Measurements from ENCODE around the gene SRSF10. TPM values are rescaled to one million over a fixed set of nuclear protein-coding genes. Genes with fewer than 3 reads are reported as not detected.

The SRSF10 gene
- total RNA-seq, 1 donor from 2014 or later = 56.5 TPM

DNA sequence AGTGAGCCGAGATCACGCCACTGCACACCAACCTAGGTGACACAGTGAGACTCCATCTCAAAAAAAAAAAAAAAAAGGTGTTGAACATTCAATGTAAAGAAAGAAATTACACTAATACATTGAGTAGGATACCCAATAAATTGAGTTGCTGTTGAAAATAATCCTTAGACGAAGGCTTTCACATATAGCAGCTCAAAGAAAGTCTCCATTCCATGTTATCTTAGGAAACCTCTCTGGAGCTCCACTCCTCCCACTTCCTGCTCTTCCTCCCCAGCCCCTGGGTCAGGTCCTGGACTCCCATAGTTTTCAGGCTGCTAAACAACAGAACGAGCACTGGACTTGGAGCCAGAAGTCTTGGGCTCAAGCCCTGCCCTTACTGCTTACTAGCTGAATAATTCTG lies 51.3 kb downstream of the SRSF10 start:
- Histone ChIP-seq H3K27me3 (ENCODE audit: low read depth) (no peaks in the 10 kb centered on the region), H3K4me1 (peaks cover 5% of the 10 kb centered on the region), H3K9me3 (replicated peaks) (no peaks in the 10 kb centered on the region), H3K27ac (replicated peaks) (no peak overlapping the region), H3K4me3 (no peak overlapping the region), H3K36me3 (no peaks in the 10 kb centered on the region)
- TF ChIP-seq, protein P1, sequence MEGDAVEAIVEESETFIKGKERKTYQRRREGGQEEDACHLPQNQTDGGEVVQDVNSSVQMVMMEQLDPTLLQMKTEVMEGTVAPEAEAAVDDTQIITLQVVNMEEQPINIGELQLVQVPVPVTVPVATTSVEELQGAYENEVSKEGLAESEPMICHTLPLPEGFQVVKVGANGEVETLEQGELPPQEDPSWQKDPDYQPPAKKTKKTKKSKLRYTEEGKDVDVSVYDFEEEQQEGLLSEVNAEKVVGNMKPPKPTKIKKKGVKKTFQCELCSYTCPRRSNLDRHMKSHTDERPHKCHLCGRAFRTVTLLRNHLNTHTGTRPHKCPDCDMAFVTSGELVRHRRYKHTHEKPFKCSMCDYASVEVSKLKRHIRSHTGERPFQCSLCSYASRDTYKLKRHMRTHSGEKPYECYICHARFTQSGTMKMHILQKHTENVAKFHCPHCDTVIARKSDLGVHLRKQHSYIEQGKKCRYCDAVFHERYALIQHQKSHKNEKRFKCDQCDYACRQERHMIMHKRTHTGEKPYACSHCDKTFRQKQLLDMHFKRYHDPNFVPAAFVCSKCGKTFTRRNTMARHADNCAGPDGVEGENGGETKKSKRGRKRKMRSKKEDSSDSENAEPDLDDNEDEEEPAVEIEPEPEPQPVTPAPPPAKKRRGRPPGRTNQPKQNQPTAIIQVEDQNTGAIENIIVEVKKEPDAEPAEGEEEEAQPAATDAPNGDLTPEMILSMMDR (IDR thresholded peaks at IDR 0.05; ENCODE audit: borderline replicate concordance) = no peak
- DNase-seq = no peak
- intact Hi-C loops (cut with micrococcal nuclease) = no loop called here

DNA sequence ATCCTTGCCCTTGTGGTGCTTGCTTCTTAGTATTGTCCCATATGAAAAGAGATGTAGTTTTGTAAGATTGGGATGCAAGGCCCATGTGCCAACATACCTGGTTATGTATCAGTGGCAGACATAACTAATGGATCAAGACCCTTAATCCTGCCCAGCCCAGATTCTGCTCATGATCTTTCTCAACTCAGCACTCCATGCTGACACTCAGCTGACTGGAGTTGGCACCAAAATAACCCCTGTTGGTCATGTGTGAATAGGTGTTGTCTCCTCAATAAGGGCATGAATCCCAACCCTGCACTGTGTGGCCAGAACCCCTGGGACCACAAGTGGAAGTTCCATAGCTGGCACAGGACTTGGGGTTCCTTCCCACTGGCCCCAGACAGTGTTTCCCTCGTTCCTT lies 53.0 kb downstream of the SRSF10 start:
- no peaks in the 10 kb centered on the region for H3K27me3 ChIP-seq (ENCODE audit: low read depth)
- H3K9me3 ChIP-seq (replicated peaks) = no peaks in the 10 kb centered on the region
- DNase-seq = no peak
- H3K4me1 ChIP-seq = peaks cover 7% of the 10 kb centered on the region
- TF ChIP-seq, protein P1 (IDR thresholded peaks at IDR 0.05; ENCODE audit: borderline replicate concordance) = no peak
- H3K27ac ChIP-seq (replicated peaks) = no peak overlapping the region
- no peak overlapping the region for H3K4me3 ChIP-seq
- intact Hi-C loops (cut with micrococcal nuclease) = no loop called here
- H3K36me3 ChIP-seq = no peaks in the 10 kb centered on the region

DNA sequence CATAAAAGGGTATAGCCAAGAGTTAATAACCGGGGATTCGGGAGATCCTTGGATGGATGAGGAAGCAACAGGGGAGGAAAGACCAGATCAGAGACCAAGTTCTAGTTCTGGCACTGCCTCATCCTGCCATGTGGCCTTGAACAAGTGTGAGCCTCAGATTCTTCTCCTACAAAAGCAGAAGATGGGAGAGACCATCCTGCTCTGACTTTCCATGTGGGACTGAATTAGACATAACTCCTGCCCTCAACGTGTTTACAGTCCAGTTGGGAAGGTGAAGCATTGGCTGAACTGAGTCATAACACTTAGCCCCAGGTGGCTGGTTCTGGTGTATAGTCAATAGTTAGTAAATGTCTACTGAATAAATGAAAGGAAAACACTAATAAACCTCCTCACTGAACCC lies 54.8 kb downstream of the SRSF10 start:
- peaks cover 19% of the 10 kb centered on the region for H3K4me1 ChIP-seq
- no peaks in the 10 kb centered on the region for H3K27me3 ChIP-seq (ENCODE audit: low read depth)
- no peaks in the 10 kb centered on the region for H3K9me3 ChIP-seq (replicated peaks)
- intact Hi-C loops (cut with micrococcal nuclease) = no loop called here
- TF ChIP-seq, protein P1 (IDR thresholded peaks at IDR 0.05; ENCODE audit: borderline replicate concordance) = no peak
- H3K27ac ChIP-seq (replicated peaks) = no peak overlapping the region
- no peak for DNase-seq
- no peaks in the 10 kb centered on the region for H3K36me3 ChIP-seq
- no peak overlapping the region for H3K4me3 ChIP-seq

DNA sequence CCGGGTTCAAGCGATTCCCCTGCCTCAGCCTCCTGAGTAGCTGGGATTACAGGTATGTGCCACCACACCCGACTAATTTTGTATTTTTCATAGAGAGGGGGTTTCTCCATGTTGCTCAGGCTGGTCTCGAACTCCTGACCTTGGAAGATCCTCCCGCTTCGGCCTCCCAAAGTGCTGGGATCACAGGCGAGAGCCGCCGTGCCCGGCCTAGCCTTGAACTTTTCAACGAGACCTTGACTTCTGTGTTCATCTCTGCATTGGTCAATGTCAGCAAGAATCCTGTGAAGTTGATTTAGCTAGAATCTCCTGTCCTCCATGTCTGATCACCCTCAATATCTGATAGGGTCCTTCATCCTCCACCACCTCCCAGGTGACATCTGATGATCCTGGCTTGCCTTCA lies 55.5 kb downstream of the SRSF10 start:
- H3K4me1 ChIP-seq = peaks cover 20% of the 10 kb centered on the region
- no peak overlapping the region for H3K4me3 ChIP-seq
- H3K27ac ChIP-seq (replicated peaks) = no peak overlapping the region
- DNase-seq = no peak
- TF ChIP-seq, protein P1 (IDR thresholded peaks at IDR 0.05; ENCODE audit: borderline replicate concordance) = no peak
- intact Hi-C loops (cut with micrococcal nuclease) = no loop called here
- H3K27me3 ChIP-seq (ENCODE audit: low read depth) = no peaks in the 10 kb centered on the region
- no peaks in the 10 kb centered on the region for H3K36me3 ChIP-seq
- no peaks in the 10 kb centered on the region for H3K9me3 ChIP-seq (replicated peaks)

DNA sequence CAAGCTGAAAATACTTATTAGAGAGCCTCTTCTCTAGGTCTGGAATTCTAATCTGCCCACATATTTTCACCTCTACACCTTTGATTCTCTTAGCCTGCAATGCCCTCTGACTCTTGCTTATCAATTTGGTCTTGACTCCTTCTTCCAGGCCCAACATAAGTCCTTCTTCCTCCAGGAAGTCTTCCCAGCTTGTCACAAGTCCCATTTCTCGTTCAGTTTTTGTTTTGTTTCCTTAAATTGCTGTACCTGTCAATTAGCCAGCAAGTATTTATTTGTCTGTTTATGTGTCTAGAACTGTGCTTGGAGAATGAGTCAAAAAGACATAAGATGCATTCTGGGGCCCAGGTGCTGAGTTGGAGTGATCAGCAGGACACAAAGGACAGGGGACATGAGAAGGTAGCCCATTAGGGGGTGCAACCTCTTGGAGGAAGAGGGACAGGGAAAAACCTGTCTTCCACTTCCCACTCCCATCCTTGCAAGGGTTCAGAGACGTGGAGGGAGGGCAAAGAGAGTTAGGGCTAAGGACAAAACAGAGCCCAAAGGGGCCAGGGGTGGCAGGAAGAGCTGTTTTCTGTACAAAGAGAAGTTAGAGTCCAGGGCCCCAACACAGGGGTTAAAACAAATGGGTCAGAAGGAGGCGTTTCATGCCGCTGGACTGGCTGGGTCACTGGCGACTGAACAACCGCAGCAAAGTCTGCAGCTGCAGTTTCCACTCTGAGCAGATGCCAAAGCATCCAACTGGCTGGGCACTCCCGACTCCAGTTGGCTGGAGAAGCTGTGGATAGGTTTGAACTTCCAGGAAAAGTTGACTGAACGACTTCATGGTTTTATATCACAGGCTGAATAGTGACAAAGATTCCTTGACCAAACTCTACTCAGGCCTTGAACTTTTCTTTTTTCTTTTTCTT lies 56.3 kb downstream of the SRSF10 start:
- Histone ChIP-seq H3K4me3 (no peak overlapping the region), H3K9me3 (replicated peaks) (no peaks in the 10 kb centered on the region), H3K36me3 (no peaks in the 10 kb centered on the region), H3K27me3 (ENCODE audit: low read depth) (no peaks in the 10 kb centered on the region), H3K4me1 (peaks cover 20% of the 10 kb centered on the region), H3K27ac (replicated peaks) (no peak overlapping the region)
- DNase-seq = no peak
- intact Hi-C loops (cut with micrococcal nuclease) = no loop called here
- TF ChIP-seq, protein P1 (IDR thresholded peaks at IDR 0.05; ENCODE audit: borderline replicate concordance) = no peak
